ENCODE measurements around the gene CHID1. TPM values are rescaled to one million over a fixed set of nuclear protein-coding genes. Genes with fewer than 3 reads are reported as not detected.

The CHID1 gene
- total and polyA plus RNA-seq, 2 of the 8 experiments (the other 6 are each of a cell fraction or from before 2014, with no cell fraction given): 81.2 to 88.5 TPM

- TF ChIP-seq ZNF274 (IDR thresholded peaks at IDR 0.05; ENCODE audit: borderline replicate concordance, extremely low read depth, low read length) (no peak), SP4 (IDR thresholded peaks at IDR 0.05; ENCODE audit: low read length) (no peak)
Measured at GRCh38 chr11:929405-929804, 18.8 kb upstream of the CHID1 start (continued).
